Fibroblast of lung (primary cell): Measurements from ENCODE around the gene DARS1. TPM values are rescaled to one million over a fixed set of nuclear protein-coding genes. Genes with fewer than 3 reads are reported as not detected.
"Not testable (repeated sequence)": the region's sequence is repeated elsewhere in the genome, so short reads cannot be mapped to it uniquely, and the experiment has no call there.

ENCODE experiments used
- DNase-seq, 2 donors: peaks; one replicate each; pipeline versions ENCODE4 v3.0.0 to v3.0.0-alpha.2; 2010; ENCODE audit warnings: low read depth in 2 of 2
- H2AFZ ChIP-seq: 2 replicates; pipeline ENCODE4 v1.5.1; 2012; ENCODE audit warnings: low read length, control low read depth, inconsistent platforms
- H3K27ac ChIP-seq: 2 replicates; pipeline ENCODE4 v1.5.1; 2011; ENCODE audit warnings: low read length, control low read depth; ENCODE audit not compliant: insufficient read depth
- H3K27me3 ChIP-seq: 2 replicates; pipeline ENCODE4 v1.5.1; 2011; ENCODE audit warnings: mild to moderate bottlenecking, low read length; ENCODE audit not compliant: control insufficient read depth, insufficient read depth
- H3K36me3 ChIP-seq: 2 replicates; pipeline ENCODE4 v1.5.1; 2011; ENCODE audit warnings: low read length; ENCODE audit not compliant: control insufficient read depth, insufficient read depth
- H3K4me1 ChIP-seq: 2 replicates; pipeline ENCODE4 v1.5.1; 2011; ENCODE audit warnings: low read length; ENCODE audit not compliant: control insufficient read depth, insufficient read depth; ENCODE audit errors: extremely low read depth
- H3K4me2 ChIP-seq: 2 replicates; pipeline ENCODE4 v1.5.1; 2011; ENCODE audit warnings: low read length, control low read depth; ENCODE audit not compliant: insufficient read depth; ENCODE audit errors: extremely low read depth
- H3K4me3 ChIP-seq, 4 experiments: fragments of 200-600 bp in 1 of 4; sonication (generic) in 1 of 4; replicated peaks in 1 of 4; 2 replicates each; pipeline ENCODE4 v1.5.1; 2011 to 2016; ENCODE audit warnings: low read length in 4 of 4, low read depth in 3 of 4, mild to moderate bottlenecking in 3 of 4, control low read depth in 2 of 4, inconsistent platforms in 1 of 4, mixed read lengths in 1 of 4; ENCODE audit not compliant: insufficient read depth in 1 of 4; ENCODE audit errors: control extremely low read depth in 1 of 4
- H3K79me2 ChIP-seq: 2 replicates; pipeline ENCODE4 v1.5.1; 2012; ENCODE audit warnings: mild to moderate bottlenecking, low read length, inconsistent platforms; ENCODE audit not compliant: control insufficient read depth, insufficient read depth
- H3K9ac ChIP-seq: 2 replicates; pipeline ENCODE4 v1.5.1; 2011; ENCODE audit warnings: mild to moderate bottlenecking, low read length, control low read depth; ENCODE audit not compliant: insufficient read depth
- H3K9me3 ChIP-seq: 2 replicates; pipeline ENCODE4 v1.5.1; 2012; ENCODE audit warnings: low read depth, low read length; ENCODE audit not compliant: control insufficient read depth, insufficient read depth
- H4K20me1 ChIP-seq: 2 replicates; pipeline ENCODE4 v1.5.1; 2011; ENCODE audit warnings: low read length; ENCODE audit not compliant: control insufficient read depth, insufficient read depth; ENCODE audit errors: extremely low read depth
- CTCF ChIP-seq, 2 donors: IDR thresholded peaks in 1 of 2; conservative IDR thresholded peaks in 1 of 2; 1 replicate in 1 of 2; 2 replicates in 1 of 2; pipeline ENCODE4 v1.5.1; 2011 to 2012; ENCODE audit warnings: low read length in 2 of 2, control low read depth in 1 of 2, inconsistent platforms in 1 of 2, low read depth in 1 of 2, mild to moderate bottlenecking in 1 of 2
- EZH2 ChIP-seq: IDR thresholded peaks from 2 replicates; pipeline ENCODE4 v1.5.1; 2012; ENCODE audit warnings: low read length, control low read depth, mild to moderate bottlenecking; ENCODE audit errors: missing control alignments
- polyA plus RNA-seq, 2 donors: library from polyadenylated mRNA; depleted of rRNA in 1 of 2; stranded (reverse) in 1 of 2; unstranded in 1 of 2; fragments of >200 nt; gene quantifications; 2 replicates each; pipeline ENCODE4 v1.2.1, GENCODE V29; 2011 to 2012; ENCODE audit warnings: missing spikeins in 1 of 2
- total RNA-seq: library from RNA; depleted of rRNA; stranded (reverse); fragments of >200 nt; gene quantifications from 2 replicates; pipeline ENCODE4 v1.2.1, GENCODE V29; 2014

DARS1 gene
- total and polyA plus RNA-seq, 2 donors (not counting 1 experiment from before 2014, with no cell fraction given): 75.5 to 110 TPM

- TF ChIP-seq EZH2 (no peak), CTCF (conservative IDR thresholded peaks at IDR 0.05 in 1 of 2, IDR thresholded peaks at IDR 0.05 in 1 of 2; ENCODE audit: low read depth in 1 of 2, low read length in 2 of 2) (no peak)
- Histone ChIP-seq H3K36me3 (no peaks in the 10 kb centered on the region), H3K27me3 (no peaks in the 10 kb centered on the region), H4K20me1 (no peaks in the 10 kb centered on the region), H3K27ac (no peak overlapping the region), H3K4me2 (no peak overlapping the region), H3K4me1 (no peaks in the 10 kb centered on the region), H3K9me3 (no peaks in the 10 kb centered on the region), H2AFZ (no peak overlapping the region), H3K9ac (no peak overlapping the region), H3K79me2 (no peaks in the 10 kb centered on the region), H3K4me3 (no peak overlapping the region)
- DNase-seq: no peak
These were observed 99.7 kb downstream of the DARS1 start for GRCh38 chr2:135885709-135886108.

- no peak for TF ChIP-seq CTCF (conservative IDR thresholded peaks at IDR 0.05 in 1 of 2, IDR thresholded peaks at IDR 0.05 in 1 of 2; ENCODE audit: low read depth in 1 of 2, low read length in 2 of 2)
- H4K20me1 ChIP-seq: no peaks in the 10 kb centered on the region
- H3K4me2 ChIP-seq: no peak overlapping the region
- no peak overlapping the region for H3K4me3 ChIP-seq
- no peak overlapping the region for H2AFZ ChIP-seq
- no peaks in the 10 kb centered on the region for H3K9me3 ChIP-seq
- H3K27me3 ChIP-seq: no peaks in the 10 kb centered on the region
- H3K36me3 ChIP-seq: no peaks in the 10 kb centered on the region
- no peaks in the 10 kb centered on the region for H3K4me1 ChIP-seq
- H3K27ac ChIP-seq: no peak overlapping the region
- no peaks in the 10 kb centered on the region for H3K79me2 ChIP-seq
- no peak for DNase-seq
- no peak overlapping the region for H3K9ac ChIP-seq
These were observed 103.0 kb downstream of the DARS1 start for GRCh38 chr2:135882415-135882814.

GRCh38 chr2:135876770-135877169 lies 108.7 kb downstream of the DARS1 start:
- not testable (repeated sequence) for H3K36me3 ChIP-seq, DNase-seq, H3K4me1 ChIP-seq, H3K27ac ChIP-seq, H3K9me3 ChIP-seq, H3K27me3 ChIP-seq, H4K20me1 ChIP-seq, H3K9ac ChIP-seq, H3K79me2 ChIP-seq
- peak overlapping the region; percentile 26 to 85 (median 68) for H3K4me3 ChIP-seq
- peak overlapping the region; percentile 58 for H2AFZ ChIP-seq
- H3K4me2 ChIP-seq: peak overlapping the region; percentile 76
